COLO668 (cell line): ENCODE measurements around the gene TBPL1.

ENCODE experiments used
- DNase-seq: peaks from one replicate; lab custom pipeline; 2025; ENCODE audit not compliant: unreplicated experiment; lab: John Stamatoyannopoulos, UW

Gene TBPL1

GRCh38 chr6:134039116-134039515, 86.1 kb downstream of the TBPL1 start:
- no peak for DNase-seq
